GM18870 (cell line): ENCODE data around the gene FOXA1.

ENCODE experiments used
- ATAC-seq: cut with Tn5 transposase; IDR thresholded peaks from one replicate; pipeline ENCODE4 v1.9.1; 2021; ENCODE audit warnings: moderate library complexity; ENCODE audit not compliant: unreplicated experiment

Gene FOXA1

DNA sequence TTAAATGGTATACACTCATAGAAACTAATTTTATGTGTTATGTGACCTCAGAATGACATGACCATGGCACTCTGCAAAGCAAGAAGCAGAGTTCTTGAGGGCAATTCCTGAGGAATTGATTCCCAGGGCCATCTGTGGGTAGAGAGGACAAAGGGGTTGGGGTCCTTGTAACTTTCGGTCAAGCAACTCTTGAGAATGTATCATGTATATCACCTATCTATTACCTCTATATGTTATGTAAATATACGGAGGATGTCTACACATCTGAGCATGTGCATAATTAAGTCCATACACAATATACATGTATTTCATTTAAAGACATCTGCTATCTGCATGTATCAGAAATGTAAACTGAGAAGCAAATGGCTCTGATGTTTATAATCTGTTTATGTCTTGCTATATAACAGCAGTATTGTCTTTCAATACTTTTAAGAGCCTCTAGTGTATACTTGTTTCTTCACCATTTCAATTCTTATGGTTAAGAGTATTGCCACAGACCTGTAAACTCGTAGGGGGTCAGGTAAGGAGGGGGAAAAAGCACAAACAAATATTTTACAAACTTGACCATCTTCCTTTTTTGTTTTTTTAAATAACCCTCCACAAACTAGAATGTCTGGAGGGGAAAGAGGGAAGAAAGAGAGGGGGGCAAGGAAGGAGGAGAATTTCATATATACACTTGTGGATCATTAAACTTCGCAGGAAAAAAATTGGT is 4.5 kb downstream of the FOXA1 start:
- no peak for ATAC-seq

DNA sequence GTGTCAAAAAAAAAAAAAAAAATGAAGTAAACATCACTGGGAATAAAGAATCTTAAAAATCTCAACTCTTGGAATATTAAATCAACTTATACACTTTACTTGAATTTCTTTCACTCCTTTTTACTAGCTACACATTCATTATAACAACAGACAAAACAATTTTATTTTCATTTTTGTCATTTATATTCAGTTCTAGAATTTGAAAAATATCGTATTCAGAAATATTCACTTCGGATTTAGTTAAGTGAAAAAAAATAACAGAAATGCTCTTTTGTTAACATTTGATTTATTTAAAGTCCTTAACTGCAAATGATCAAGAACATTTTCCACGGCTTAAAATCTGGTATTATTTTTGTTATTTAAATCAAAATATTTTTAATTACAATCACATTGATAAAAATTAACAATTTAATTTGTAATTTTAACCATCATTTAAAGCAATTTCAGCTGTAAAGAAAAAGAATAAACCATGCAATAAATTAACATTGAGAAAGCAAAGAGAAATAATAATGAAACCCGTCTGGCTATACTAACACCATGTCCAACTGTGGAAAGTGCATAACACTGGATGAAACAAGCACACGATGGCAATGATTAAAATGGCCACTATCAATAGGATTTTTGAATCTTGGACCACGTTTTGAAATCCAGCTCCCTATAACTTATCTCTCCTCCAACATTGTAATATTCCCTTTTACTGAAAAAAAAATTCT is 5.2 kb downstream of the FOXA1 start:
- ATAC-seq: no peak

DNA sequence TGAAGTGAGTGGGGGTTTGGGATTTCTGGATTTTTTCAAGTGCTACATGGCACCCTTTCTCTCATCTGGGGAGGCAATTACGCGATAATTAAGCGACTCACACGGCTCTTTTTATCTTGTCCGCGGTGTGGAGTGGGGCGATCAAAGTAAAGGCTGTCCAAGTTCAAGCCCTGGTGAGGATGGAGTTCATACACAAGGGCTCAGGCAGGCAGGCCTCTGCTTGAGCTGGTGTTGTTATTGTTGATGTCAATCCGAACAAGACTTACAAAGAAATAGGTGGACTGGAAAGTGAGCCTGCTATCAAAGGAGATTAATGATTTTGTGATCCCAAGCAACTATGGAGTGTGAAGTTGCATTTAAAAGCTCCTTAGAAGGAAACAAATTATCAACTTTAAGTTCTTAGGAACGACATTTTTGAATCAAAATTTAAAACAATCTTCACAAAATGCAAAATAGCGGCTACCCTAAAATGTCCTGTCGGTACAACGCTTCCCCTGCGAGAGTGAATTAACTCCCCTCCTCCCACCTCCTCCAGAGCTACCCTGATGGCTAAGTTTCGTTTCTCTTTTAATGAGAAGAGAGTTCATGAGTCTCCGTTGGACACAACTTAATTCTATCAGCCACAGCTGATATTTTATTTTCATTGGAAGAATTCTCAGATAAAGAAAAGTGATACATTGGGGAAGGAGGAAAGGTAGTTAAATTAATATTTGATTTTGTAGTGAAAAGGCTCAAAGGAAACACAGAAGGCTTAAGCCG is 5.9 kb downstream of the FOXA1 start:
- ATAC-seq: no peak

DNA sequence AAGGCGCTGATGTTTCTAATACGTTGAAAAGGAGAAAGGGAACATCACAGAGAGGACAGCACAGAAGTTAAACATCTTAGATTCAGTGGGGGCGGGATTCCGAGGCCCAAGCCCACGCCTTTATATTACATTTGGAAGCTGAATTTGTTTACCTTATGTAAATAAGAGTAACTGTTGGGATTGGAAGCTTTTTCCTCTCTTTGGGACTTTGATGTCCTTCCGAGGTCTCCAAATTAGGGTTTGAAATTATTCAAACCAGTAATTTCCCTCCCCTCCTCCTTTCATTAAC is 6.4 kb downstream of the FOXA1 start:
- ATAC-seq: no peak

DNA sequence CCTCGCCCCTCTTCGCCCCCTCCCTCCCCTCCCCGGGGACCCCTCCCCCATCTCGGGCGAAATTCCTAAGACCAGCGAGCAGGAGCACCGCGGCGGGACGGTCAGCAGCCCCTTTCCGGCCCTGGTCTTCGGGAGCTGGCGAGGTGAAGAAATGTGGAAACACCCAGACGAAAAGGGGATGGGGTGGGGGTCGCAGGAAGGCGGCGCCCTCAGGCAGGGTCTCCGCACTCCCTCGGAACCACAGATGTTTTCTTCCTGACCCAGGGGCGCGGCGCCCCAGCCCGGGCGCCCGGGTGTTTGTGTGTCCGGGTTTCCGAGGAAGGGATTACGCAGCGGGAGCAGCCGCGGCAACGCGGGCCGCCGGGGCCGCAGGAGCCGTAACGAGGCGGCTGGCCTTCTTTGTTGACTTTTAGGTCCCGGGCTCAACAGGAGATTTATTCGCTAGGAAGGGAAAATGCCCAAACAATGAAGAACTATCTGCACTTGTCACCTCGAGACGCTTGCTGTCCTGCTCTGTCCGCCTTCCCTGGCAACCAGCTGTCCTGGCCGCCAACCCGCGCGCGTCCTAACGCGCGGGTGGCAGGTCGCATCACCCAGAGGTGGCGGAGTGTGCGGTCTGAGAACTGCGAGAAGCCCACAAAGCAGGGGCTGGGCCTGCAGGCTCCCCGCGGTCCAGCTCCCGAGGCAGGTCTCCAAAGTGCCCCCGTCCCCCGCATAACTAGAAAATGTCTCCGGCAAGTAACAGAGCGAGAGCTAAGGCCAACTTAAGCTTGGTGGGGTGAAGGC is 7.0 kb downstream of the FOXA1 start:
- no peak for ATAC-seq

DNA sequence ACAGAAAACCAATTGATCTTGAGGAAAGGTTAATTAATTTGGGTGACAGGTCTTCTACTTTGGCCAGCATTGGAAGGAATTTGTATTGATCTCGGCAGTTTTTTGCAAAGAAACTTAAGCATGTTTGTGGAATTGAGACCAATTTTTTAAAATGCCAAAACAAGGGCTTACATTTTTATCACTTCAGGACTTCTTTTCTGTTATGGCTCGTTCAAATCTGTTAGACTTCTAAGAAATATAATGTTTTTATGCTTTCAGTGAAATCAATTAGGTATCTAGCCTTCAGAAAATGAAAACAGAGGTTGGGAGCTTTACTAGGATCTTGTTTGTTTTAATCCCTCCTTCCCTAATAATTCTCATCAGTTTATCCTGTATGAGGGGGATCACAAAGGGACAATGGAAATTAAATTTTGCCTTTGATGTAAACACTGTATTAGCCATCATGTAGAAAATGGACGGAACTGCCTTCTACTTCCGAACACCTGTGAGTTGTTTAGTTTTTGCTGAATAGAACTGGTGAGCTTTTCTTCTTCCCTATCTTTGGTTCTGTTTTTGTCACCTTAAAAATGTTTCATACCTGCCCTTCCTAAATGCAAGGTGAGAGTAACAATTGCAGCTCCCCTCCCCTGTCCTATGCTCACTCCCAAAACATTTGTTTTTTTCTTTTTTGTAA is 7.8 kb downstream of the FOXA1 start:
- no peak for ATAC-seq

DNA sequence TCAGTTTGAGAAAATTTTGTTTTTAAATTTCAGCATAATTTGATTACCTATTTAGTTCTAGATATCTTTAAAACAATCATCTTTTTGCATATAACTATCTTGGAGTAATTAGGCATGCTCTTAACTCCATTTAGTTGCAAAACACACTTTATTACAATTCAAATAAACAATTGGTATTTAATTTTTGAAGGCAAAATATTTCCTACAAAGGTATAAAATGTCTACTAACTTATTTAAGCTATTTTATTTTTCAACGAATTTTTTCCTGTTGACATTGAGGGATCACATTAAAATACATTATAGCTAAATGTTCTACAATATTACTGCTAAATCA is 8.3 kb downstream of the FOXA1 start:
- ATAC-seq: no peak

DNA sequence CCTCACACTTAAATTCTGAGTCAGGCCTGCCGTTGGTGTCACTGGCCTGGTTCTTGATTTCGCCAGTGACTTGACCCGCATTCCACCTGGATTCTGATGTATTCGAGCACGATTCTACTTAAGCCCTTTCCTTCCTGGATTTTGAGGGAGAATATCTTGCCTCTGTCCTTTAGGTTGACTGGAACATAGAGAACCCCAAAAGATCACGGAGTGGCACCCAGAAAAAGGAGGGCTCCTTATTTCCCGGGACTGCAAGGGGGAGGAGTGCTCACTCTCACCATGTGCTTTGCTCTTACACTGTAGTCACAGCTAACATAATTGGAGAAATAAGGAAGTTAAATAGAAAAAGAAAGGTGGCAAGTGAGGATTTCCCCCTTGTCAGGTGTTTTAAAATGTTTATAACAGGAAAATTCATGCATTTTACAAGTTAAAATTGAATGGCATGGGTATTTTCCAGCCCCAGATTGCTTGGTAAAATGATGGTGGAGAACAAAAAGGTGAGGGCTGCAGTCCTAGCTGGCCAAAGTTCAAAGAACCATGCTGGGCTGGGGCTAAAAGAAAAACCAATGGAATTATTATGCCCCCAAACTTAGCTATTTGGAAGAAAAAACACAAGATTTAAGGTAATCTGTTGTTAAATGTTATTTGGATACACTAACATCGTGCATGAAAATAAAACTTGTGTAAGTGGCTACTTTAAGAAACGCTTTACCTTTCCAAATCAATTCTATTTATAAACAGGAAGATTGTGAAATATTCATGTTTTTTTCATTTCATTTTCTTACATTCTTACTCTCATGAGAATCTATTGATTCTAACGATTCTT is 8.9 kb downstream of the FOXA1 start:
- no peak for ATAC-seq

DNA sequence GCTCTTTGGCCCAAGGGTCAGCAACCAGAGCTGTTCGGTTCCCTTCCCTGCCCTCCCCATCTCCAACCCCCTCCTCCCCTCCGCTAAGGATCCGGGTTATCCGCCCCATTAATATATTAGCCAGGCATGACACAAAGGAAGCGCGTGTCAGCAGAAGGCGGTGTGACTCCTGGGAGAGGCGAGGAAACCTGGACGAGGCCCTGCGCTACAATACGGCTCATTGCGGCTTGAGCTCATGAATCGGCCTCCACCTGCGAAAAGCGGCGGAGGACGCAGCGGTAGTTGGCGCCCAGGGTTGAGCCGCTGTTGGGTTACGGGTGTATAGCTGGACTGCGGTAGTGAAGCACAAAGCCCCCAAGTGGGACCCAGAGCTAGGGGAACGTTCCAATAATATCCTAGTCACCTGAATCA is 9.9 kb downstream of the FOXA1 start:
- ATAC-seq: no peak

DNA sequence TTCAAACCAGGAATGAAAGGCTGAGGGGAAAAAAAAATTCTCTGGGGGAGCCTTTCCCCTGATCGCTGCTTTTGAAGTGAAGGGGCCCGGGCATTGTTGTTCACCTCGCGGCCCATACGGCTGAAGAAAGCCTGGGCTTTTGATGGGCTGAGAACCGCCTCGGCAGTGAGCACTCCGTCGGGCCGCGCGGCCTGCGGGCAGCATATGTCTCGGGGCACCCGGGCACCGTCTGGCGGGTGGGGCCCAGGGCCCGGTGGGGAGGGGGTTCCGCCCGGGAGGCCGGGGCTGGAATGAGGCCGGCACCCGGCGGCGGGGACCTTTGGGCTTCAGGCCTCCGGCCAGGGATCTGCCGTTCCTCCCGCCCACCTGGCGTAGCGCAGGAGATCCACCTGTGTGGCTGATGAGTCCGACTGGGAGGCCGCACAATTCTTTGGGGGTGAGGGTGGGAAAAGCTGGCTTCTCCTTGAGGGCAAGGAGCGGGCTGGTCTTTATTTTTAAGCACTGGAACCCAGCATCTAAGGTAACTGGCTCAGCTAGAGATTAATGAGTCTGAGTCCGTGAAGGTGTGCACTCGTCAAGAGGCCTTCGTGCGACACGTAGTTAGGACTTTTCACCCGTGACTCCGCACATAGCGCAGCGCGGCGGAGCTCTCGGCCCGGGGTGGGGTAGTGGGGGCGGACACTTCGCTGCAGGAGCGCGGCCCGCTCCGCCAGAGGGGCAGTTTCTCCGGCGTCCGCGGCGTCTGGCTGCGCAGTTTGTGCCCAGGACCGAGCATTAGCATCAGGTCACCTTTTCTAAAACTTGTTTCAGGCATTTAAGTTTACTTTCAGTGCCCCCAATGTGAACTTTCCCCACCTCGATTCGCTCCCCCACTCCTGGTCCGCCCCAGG is 10.6 kb downstream of the FOXA1 start:
- ATAC-seq: no peak

DNA sequence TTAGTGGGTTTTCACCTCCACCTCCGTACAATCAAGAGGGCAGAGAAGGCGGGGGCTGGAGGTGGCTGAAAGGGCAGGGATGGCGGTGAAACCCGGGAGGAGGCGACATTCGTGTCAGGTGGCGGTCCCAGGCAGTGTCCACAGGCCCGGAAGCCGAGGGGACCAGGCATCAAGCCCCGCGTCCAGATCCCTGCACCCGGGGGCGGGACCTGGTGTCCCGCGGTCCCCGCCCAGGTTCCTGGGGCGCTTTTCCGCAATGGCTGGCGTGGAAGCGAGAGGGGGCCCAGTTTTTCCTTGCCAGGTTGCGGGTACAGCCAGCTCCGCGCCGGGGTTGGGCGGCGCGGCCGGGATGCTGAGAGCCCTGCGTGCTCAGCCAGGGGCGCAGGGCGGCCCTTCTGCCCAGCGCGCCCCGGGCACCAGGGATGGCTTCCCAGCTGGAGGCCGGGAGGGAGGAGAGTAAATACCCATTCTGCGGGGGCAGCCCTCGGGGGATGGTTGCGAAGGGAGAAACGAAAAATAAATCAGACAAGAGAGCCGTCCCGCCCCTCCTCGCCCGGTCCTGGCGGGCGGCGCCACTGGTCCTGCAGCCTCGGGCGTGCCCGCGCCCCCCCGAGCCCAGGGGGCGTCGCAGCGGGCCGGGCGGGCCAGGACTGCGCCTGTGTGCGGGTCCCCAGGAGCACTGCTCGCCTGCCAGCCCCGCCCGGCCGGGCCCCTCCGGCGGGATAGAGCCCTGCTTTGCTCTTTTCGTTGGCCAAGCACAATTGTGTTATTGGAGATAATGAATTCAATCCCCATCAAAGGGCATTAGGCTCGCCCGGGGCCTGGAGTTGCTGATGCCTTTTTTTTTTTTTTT is 11.5 kb downstream of the FOXA1 start:
- no peak for ATAC-seq

DNA sequence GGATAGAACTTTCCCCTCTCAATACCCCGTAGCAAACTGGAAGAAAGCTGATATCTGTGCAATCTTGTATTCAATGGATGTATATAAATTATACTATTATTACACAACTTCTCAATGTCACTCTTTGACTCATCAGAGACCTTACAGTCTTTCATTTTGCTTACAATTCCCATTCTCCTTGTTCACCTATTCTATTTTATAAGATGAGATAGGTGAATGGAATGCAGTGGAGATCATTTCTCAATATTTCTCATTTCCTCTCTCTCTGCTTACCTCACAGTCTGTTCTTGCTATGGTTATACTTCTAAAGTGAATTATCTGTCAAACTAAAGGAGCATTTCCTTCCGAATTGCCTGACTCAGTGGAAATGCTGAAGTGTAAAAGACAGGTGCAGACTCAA is 14.9 kb downstream of the FOXA1 start:
- no peak for ATAC-seq

DNA sequence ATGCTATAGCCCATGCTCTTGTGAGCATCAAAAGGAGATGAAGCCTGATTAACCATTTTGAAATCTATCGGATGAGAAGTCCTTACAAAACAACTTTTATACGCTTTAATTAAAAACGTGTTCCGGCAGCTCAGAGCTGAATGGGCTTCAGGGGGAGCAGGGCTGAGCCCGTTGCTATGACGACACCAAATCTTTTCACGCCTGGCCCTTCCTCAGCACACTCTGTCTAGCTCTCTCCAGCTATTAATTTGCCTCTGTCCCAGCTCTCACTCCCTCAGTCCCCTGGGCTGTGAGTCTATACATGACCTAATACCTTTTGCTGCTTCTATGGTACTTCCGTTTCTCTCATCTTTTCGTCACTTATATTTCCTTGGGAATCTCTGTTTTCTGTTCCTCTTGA is 15.8 kb downstream of the FOXA1 start:
- no peak for ATAC-seq

DNA sequence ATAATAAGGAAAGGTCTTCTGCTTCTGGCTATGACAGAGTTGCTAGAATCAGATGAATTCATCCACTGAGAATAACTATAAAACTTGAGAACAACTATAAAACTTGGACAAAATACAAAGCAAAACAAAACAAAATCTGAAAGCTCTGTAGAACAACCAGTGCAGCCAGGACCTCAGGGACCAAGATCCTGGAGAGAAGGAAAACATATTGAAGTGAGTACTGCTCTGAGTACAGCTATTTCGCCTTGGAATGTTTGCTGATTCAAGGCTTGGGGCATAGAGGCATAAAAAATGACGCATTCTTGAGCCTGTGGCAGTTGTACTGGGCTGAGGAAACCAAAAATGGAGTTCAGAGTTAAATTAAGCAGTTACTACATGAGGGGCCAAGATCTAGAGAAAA is 21.7 kb downstream of the FOXA1 start:
- no peak for ATAC-seq

DNA sequence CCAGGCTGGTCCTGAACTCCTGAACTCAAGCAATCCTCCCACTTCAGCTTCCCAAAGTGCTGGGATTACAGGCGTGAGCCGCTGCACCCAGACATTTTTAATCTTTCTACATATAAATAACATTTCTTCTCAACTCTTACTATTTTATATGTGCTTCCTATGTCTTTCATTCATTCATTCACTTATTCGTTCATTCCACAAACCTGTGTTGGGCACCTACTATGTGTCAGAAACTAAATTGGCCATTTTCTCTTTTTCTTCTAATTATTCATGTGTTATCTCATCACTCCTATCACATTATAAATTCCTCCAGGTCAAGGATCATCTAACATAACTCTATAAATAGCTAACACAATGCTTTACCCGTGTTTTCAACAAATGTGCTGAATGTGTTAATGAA is 23.7 kb downstream of the FOXA1 start:
- ATAC-seq: no peak

DNA sequence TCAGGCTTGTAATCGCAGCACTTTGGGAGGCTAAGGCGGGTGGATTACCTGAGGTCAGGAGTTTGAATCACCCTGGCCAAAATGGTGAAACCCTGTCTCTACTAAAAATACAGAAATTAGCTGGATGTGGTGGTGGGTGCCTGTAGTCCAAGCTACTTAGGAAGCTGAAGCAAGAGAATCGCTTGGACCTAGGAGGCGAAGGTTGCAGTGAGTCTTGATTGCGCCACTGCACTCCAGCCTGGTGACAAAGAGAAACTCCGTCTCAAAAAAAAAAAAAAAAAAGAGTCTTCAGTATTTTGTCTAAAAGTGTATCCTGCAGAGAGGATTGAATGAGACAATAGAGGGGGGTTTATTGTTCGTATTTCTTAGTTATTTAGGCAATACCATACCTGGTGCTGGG is 25.3 kb downstream of the FOXA1 start:
- no peak for ATAC-seq

DNA sequence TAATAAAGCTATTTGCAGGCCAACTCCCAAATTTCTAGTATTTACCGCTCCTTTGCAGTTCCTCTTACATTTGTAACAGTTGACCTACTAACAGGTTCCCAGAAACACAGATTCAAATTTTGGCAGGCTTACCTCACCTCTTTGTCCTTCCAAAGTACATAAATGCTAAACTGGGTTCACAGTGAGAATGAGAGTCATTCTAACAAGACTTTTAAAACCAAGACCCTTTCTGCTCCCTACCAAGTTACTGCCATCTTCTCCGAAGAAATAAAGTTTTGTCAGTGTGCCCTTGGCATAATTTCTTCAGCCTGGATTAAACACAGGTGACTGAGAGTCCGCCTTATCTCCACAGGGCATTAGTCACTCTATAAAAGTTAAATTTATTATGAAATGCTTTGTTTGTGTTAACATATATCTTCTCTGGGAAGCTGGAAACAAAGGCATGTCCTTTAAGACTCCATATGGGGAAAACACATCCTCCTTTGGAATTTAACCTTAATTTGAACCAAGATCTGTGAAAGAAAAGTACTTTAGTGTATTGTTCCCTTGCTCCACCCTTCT is 28.2 kb downstream of the FOXA1 start:
- no peak for ATAC-seq

DNA sequence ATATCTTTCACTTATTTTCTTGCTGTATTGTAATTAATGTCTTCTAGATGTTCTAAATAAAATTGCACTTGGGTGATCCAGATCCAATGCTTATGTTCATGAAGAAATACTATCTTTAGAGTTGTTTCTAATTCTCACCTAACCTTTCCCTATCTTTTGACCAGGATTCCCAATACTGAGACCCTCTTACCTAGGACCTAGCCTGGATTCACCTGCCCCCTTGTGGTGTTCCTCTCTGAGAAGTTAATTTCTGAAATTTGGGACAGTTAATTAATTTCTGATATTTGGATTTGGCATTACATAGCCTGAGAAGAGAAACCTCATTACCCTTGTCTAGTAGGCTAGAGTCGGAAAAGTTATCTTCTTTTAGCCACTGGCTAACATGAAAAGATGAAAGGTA is 29.5 kb downstream of the FOXA1 start:
- ATAC-seq: no peak
